Activated CD8-positive, alpha-beta memory T cell treated with anti-CD3 and anti-CD28 coated beads for 36 hours (primary cell): ENCODE measurements around the gene TAF5L. TPM values are rescaled to one million over a fixed set of nuclear protein-coding genes. Genes with fewer than 3 reads are reported as not detected.

Experiments used
- CTCF ChIA-PET: fragments of 350-600 bp; sonication (Branson Sonifier 250); formaldehyde crosslinking; loops from one replicate; lab custom pipeline; 2021; ENCODE audit warnings: antibody characterized with exemption; lab: Charles Lee
- POLR2A ChIA-PET: fragments of 350-600 bp; sonication (Branson Sonifier 250); formaldehyde crosslinking; loops from one replicate; lab custom pipeline; 2021; ENCODE audit warnings: antibody characterized with exemption; lab: Charles Lee
- total RNA-seq, 2 experiments: library from RNA; stranded (reverse); gene quantifications; one replicate each; pipeline ENCODE4 v1.2.3, GENCODE V29; 2021

Gene TAF5L
- total RNA-seq, 2 experiments from 2014 or later, result 29.5 to 31.1 TPM

- ChIA-PET POLR2A (interaction anchor here (0.6 to 1.9 kb wide), 6 partner anchors 38 to 118 kb away, joined by 3 to 11 read pairs (median 5); partner anchors contain the start of gene NUP133), CTCF (interaction anchor here (0.7 to 2.1 kb wide), 6 partner anchors 41 to 1421 kb away, joined by 3 to 8 read pairs (median 4); partner anchors contain the start of gene URB2)
These were observed 67.2 kb downstream of the TAF5L start, which contains the start of gene ABCB10 for GRCh38 chr1:229558460-229559335. TSS of gene ABCB10 (minus strand) at chr1:229558707. CDS start at chr1:229558652, 55 bp downstream.

DNA sequence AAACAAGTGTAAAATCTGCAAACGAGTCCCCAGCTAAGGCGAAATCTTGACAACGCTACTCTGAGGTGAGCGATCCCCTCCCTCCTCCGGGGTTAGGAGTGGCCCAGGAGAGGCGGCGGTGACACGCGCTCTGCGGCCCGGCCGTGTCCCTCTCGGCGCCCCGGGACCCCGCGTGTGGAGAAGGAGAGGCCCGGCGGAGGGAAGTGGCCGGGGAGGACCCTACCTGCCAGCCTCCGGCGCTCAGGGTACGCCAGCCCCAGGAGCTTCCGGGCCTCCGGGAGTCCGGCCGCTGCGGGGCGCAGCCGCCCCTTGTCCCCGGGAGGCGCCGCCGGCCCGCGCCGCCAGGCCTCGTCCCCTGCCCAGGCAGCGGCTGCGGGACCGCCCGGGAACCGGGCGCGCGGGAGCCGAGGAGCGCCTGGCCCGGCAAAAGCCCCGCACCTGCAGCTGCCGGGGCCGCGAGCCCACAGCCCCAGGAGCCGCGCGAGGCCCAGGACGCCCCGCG lies 68.0 kb downstream of the TAF5L start:
- POLR2A ChIA-PET, result interaction anchor here (0.6 to 1.9 kb wide), 6 partner anchors 39 to 117 kb away, joined by 3 to 11 read pairs (median 5); partner anchors contain the start of gene NUP133
- CTCF ChIA-PET, result interaction anchor here (1.1 to 2.1 kb wide), 4 partner anchors 31 to 69 kb away, joined by 3 to 8 read pairs (median 5); partner anchors contain the start of gene URB2

- ChIA-PET POLR2A (interaction anchor here (1.9 kb wide), 1 partner anchor 49 kb away, joined by 8 read pairs; the partner anchor contains the start of gene NUP133), CTCF (interaction anchor here (0.6 to 2.1 kb wide), 4 partner anchors 22 to 69 kb away, joined by 3 to 8 read pairs (median 4); partner anchors contain the start of gene URB2)
These were observed 68.6 kb downstream of the TAF5L start for GRCh38 chr1:229557200-229557850.

DNA sequence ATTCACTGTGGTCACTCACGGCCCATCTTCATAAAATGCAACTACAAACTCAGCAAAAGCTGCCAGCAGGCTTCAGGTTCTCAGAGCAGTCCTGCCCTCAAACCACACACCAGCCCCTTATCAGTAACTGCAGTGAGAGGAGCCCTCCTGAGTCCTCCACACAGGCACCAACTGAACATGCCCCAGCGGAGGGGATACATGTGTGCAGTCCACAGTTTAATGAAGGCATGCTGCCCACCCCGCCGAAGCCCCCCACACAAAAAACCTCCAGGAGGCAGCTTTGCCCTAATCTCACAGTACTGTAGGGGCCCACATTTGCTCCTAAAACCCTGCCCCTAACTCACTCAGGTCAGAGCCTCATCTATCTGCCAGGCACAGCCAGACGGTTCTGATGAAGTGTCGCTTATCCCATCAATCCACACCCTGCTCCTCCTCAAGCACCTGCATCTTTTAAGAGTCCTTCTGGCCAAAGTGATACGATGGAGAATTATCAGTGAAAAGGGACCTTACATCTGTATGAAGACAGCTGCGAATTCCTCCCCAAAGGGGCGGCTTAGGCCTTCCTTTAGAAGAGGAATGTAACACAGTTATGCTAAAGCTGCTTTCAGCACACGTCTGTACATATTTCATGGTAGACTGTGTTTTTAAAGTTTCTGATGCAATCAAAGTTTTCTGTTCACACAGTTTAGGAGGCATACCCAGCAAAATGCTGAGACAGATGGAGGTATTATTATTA lies 70.9 kb downstream of the TAF5L start:
- ChIA-PET CTCF (interaction anchor here (0.7 to 1.2 kb wide), 3 partner anchors 10 to 76 kb away, joined by 3 to 4 read pairs (median 4); no protein-coding TSS in a partner anchor), POLR2A (no interaction called here)

DNA sequence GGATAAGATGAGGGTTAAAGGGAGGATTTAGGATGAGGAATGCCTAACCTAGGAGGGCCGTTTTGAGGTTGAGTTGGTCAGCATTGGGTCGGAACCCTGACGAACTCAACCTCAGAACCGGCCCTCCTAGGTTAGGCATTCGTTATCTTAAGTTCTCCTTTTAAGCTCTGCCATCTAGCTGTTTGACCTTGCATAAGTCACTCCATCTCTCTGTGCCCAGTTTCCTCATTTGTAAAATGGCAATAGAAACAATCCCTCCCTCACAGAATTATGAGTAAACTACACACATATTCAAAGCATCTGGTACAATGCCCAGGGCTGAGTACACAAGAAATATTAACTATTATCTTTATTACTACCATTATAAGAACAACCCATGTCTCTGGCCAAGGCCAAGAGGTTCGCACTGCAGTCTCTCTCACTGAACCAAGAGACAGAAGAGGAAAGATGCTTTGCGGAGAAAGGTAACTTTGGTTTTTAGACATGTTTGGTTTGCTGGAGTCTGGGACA lies 72.2 kb downstream of the TAF5L start:
- ChIA-PET CTCF (no interaction called here), POLR2A (no interaction called here)

- ChIA-PET POLR2A (no interaction called here), CTCF (no interaction called here)
These were observed 73.2 kb downstream of the TAF5L start for GRCh38 chr1:229552732-229553131.

- ChIA-PET POLR2A (interaction anchor here (0.7 kb wide), 1 partner anchor 42 kb away, joined by 5 read pairs; no protein-coding TSS in a partner anchor), CTCF (no interaction called here)
These were observed 74.9 kb downstream of the TAF5L start for GRCh38 chr1:229550812-229551567.

DNA sequence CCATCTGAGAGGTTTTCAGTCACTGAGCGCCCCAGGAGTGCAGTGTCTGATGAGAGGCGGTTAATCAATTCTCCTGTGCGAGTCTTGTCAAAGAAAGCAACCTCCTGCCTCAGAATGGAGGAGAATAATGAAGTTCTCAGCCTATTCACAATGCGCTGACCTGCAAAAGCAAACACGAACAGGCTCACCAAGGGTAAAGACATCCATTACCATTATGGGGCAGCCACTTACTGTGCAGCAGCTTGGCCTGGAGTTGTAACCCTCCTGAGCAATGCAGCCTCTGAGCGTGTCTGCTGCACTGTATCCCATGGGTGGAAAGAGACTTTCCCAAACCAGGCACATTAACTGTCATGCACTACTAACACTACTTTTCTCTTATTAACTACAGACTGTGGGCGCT lies 78.4 kb downstream of the TAF5L start:
- CTCF ChIA-PET, result interaction anchor here (0.6 kb wide), 1 partner anchor 891 kb away, joined by 3 read pairs; no protein-coding TSS in a partner anchor
- POLR2A ChIA-PET, result no interaction called here

DNA sequence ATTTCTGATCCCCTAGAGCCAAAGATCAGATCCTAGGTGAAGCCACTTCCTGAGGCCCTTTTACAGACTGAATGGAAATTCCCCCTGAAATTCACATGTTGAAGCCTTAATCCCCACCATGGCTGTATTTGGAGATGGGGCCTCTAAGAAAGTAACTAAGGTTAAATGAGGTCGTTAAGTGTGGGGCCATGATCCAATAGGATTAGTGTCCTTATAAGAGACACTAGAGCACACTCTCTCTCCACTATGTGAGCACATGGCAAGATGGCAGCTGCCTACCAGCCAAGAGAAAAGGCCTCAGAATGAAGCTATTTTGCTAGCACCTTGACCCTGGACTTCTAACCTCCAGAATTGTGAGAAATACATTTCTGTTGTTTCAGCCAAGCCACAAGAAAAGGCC lies 81.3 kb downstream of the TAF5L start:
- ChIA-PET CTCF (interaction anchor here (1.0 kb wide), 1 partner anchor 10 kb away, joined by 4 read pairs; no protein-coding TSS in a partner anchor), POLR2A (no interaction called here)

Other genes with a start within 250 kb of the TAF5L start
- not detected for gene ACTA1, start 192.0 kb downstream of the TAF5L start, total RNA-seq
- gene NUP133, start 117.8 kb downstream of the TAF5L start, total RNA-seq, result 10 to 100 TPM; 58.8 to 62.4 TPM
- gene ABCB10, start 67.4 kb downstream of the TAF5L start, total RNA-seq, result 10 to 100 TPM; 42.3 to 46.9 TPM
- gene URB2, start 125 bp upstream of the TAF5L start, total RNA-seq, result 10 to 100 TPM; 36.7 to 36.9 TPM